ENCODE measurements around the gene PDPK1. TPM values are rescaled to one million over a fixed set of nuclear protein-coding genes. Genes with fewer than 3 reads are reported as not detected.
"Not testable (repeated sequence)": the region's sequence is repeated elsewhere in the genome, so short reads cannot be mapped to it uniquely, and the experiment has no call there.

Gene PDPK1
- polyA plus RNA-seq, 4 donors, result 22.2 to 48.9 (median 32.2) TPM

- H3K36me3 ChIP-seq (ENCODE audit: control insufficient read depth in 3 of 3, insufficient read depth in 2 of 3, low read depth in 1 of 3, low read length in 3 of 3); H3K9me3 ChIP-seq (ENCODE audit: control insufficient read depth in 2 of 2, insufficient read depth in 1 of 2, low read depth in 1 of 2, low read length in 1 of 2); H3K4me1 ChIP-seq (ENCODE audit: control insufficient read depth in 3 of 3, insufficient read depth in 2 of 3, low read depth in 1 of 3, low read length in 2 of 3); H3K27ac ChIP-seq (ENCODE audit: low read depth in 1 of 3, low read length in 2 of 3); H3K27me3 ChIP-seq (ENCODE audit: control insufficient read depth in 3 of 3, insufficient read depth in 3 of 3, low read length in 3 of 3); FAIRE-seq; DNase-seq; H3K4me3 ChIP-seq (ENCODE audit: low read depth in 1 of 3, low read length in 3 of 3): not testable (repeated sequence)
- WGBS, 3 donors, result 67 to 87% (median 70%) methylated on average over 3 to 6 of the region's 11 CpGs
Measured at GRCh38 chr16:2580143-2580542, 42.3 kb downstream of the PDPK1 start.

- not testable (repeated sequence) for H3K4me1 ChIP-seq (ENCODE audit: control insufficient read depth in 3 of 3, insufficient read depth in 2 of 3, low read depth in 1 of 3, low read length in 2 of 3); FAIRE-seq; DNase-seq; H3K27me3 ChIP-seq (ENCODE audit: control insufficient read depth in 3 of 3, insufficient read depth in 3 of 3, low read length in 3 of 3); H3K27ac ChIP-seq (ENCODE audit: low read depth in 1 of 3, low read length in 2 of 3); H3K9me3 ChIP-seq (ENCODE audit: control insufficient read depth in 2 of 2, insufficient read depth in 1 of 2, low read depth in 1 of 2, low read length in 1 of 2); H3K4me3 ChIP-seq (ENCODE audit: low read depth in 1 of 3, low read length in 3 of 3)
- H3K36me3 ChIP-seq (ENCODE audit: control insufficient read depth in 3 of 3, insufficient read depth in 2 of 3, low read depth in 1 of 3, low read length in 3 of 3), result peaks cover 0 to 15% (median 6%) of the 10 kb centered on the region in 3 donors
- WGBS, 3 donors, result no CpG with 5 or more reads among the region's 21 CpGs
Measured at GRCh38 chr16:2580818-2581217, 43.0 kb downstream of the PDPK1 start.

- no peak for DNase-seq
- Histone ChIP-seq H3K4me1 (ENCODE audit: control insufficient read depth in 3 of 3, insufficient read depth in 2 of 3, low read depth in 1 of 3, low read length in 2 of 3) (no peaks in the 10 kb centered on the region), H3K27ac (ENCODE audit: low read depth in 1 of 3, low read length in 2 of 3) (no peak overlapping the region), H3K9me3 (ENCODE audit: control insufficient read depth in 2 of 2, insufficient read depth in 1 of 2, low read depth in 1 of 2, low read length in 1 of 2) (no peaks in the 10 kb centered on the region), H3K4me3 (ENCODE audit: low read depth in 1 of 3, low read length in 3 of 3) (no peak overlapping the region), H3K36me3 (ENCODE audit: control insufficient read depth in 3 of 3, insufficient read depth in 2 of 3, low read depth in 1 of 3, low read length in 3 of 3) (peaks cover 3 to 53% (median 28%) of the 10 kb centered on the region in 3 donors), H3K27me3 (ENCODE audit: control insufficient read depth in 3 of 3, insufficient read depth in 3 of 3, low read length in 3 of 3) (no peaks in the 10 kb centered on the region)
- WGBS, 3 donors, result 78 to 83% (median 83%) methylated on average over 21 to 23 of the region's 24 CpGs
- FAIRE-seq, result no peak
Measured at GRCh38 chr16:2584729-2585650, 47.2 kb downstream of the PDPK1 start.

DNA sequence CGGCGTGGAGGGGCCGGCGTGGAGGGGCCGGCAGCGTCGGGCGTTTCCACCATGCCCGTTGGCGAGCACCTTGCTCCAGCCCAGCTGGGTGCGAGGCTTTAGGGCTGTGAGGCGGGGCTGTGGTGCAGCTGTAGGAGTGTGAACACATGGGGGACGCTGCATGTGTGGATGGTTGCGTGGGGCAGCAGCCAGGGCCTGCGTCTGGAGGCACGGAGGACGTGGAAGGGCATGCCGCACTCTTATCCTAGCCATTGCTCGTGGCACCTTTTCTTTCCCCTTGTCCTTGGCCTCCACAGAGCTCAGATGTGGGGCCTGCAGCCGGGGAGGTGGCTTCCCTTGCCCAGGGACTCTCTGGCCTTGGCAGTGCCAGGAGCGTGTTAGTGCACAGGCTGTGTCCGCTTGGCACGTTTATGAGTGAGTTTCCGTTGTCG, 47.8 kb downstream of the PDPK1 start:
- Histone ChIP-seq H3K36me3 (ENCODE audit: control insufficient read depth in 3 of 3, insufficient read depth in 2 of 3, low read depth in 1 of 3, low read length in 3 of 3) (peaks cover 3 to 60% (median 33%) of the 10 kb centered on the region in 3 donors), H3K27me3 (ENCODE audit: control insufficient read depth in 3 of 3, insufficient read depth in 3 of 3, low read length in 3 of 3) (no peaks in the 10 kb centered on the region), H3K9me3 (ENCODE audit: control insufficient read depth in 2 of 2, insufficient read depth in 1 of 2, low read depth in 1 of 2, low read length in 1 of 2) (no peaks in the 10 kb centered on the region), H3K4me3 (ENCODE audit: low read depth in 1 of 3, low read length in 3 of 3) (no peak overlapping the region), H3K27ac (ENCODE audit: low read depth in 1 of 3, low read length in 2 of 3) (no peak overlapping the region), H3K4me1 (ENCODE audit: control insufficient read depth in 3 of 3, insufficient read depth in 2 of 3, low read depth in 1 of 3, low read length in 2 of 3) (no peaks in the 10 kb centered on the region)
- FAIRE-seq (no peak), DNase-seq (no peak)
- WGBS, 3 donors, result 89 to 93% (median 92%) methylated on average over 25 of the region's 25 CpGs

GRCh38 chr16:2586241-2586640, 48.4 kb downstream of the PDPK1 start:
- Histone ChIP-seq H3K27me3 (ENCODE audit: control insufficient read depth in 3 of 3, insufficient read depth in 3 of 3, low read length in 3 of 3) (no peaks in the 10 kb centered on the region), H3K27ac (ENCODE audit: low read depth in 1 of 3, low read length in 2 of 3) (no peak overlapping the region), H3K4me3 (ENCODE audit: low read depth in 1 of 3, low read length in 3 of 3) (no peak overlapping the region), H3K4me1 (ENCODE audit: control insufficient read depth in 3 of 3, insufficient read depth in 2 of 3, low read depth in 1 of 3, low read length in 2 of 3) (no peaks in the 10 kb centered on the region), H3K36me3 (ENCODE audit: control insufficient read depth in 3 of 3, insufficient read depth in 2 of 3, low read depth in 1 of 3, low read length in 3 of 3) (peaks cover 4 to 65% (median 33%) of the 10 kb centered on the region in 3 donors), H3K9me3 (ENCODE audit: control insufficient read depth in 2 of 2, insufficient read depth in 1 of 2, low read depth in 1 of 2, low read length in 1 of 2) (no peaks in the 10 kb centered on the region)
- no peak for DNase-seq
- FAIRE-seq, result no peak
- 81 to 83% (median 82%) methylated on average over 12 of the region's 12 CpGs for WGBS, 3 donors

DNA sequence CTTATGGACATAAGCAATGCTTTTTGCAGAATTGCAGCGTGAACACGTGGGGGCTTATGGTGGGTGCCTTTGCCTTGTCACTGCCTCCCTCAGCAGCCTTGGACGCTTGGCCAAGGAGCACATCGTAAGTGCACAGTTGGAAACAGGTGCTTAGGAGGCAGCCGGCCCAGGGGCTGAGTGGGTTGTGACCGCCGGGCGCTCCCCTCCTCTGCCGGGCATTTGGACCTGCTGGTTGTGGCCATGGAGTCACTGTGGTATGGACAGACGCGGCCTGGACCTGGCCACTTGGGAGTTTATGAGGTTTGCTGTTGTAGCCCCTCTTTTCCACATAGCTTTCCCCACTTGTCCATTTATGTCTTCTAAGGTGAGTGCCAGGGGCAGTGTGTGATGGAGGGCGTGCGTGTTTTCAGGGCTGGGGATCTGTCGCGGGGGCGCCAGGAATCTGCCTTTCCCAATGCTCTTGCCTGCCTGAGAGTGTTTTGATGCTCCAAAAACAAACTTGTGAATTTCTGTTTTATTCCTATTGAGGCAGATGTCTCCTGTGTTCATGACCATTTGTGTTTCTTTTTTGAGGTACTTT, 49.2 kb downstream of the PDPK1 start:
- DNase-seq, result no peak
- Histone ChIP-seq H3K9me3 (ENCODE audit: control insufficient read depth in 2 of 2, insufficient read depth in 1 of 2, low read depth in 1 of 2, low read length in 1 of 2) (no peaks in the 10 kb centered on the region), H3K4me1 (ENCODE audit: control insufficient read depth in 3 of 3, insufficient read depth in 2 of 3, low read depth in 1 of 3, low read length in 2 of 3) (no peaks in the 10 kb centered on the region), H3K27me3 (ENCODE audit: control insufficient read depth in 3 of 3, insufficient read depth in 3 of 3, low read length in 3 of 3) (no peaks in the 10 kb centered on the region), H3K27ac (ENCODE audit: low read depth in 1 of 3, low read length in 2 of 3) (no peak overlapping the region), H3K4me3 (ENCODE audit: low read depth in 1 of 3, low read length in 3 of 3) (no peak overlapping the region), H3K36me3 (ENCODE audit: control insufficient read depth in 3 of 3, insufficient read depth in 2 of 3, low read depth in 1 of 3, low read length in 3 of 3) (peaks cover 5 to 71% (median 35%) of the 10 kb centered on the region in 3 donors)
- WGBS, 3 donors, result 92 to 95% (median 94%) methylated on average over 16 of the region's 16 CpGs
- FAIRE-seq, result no peak

DNA sequence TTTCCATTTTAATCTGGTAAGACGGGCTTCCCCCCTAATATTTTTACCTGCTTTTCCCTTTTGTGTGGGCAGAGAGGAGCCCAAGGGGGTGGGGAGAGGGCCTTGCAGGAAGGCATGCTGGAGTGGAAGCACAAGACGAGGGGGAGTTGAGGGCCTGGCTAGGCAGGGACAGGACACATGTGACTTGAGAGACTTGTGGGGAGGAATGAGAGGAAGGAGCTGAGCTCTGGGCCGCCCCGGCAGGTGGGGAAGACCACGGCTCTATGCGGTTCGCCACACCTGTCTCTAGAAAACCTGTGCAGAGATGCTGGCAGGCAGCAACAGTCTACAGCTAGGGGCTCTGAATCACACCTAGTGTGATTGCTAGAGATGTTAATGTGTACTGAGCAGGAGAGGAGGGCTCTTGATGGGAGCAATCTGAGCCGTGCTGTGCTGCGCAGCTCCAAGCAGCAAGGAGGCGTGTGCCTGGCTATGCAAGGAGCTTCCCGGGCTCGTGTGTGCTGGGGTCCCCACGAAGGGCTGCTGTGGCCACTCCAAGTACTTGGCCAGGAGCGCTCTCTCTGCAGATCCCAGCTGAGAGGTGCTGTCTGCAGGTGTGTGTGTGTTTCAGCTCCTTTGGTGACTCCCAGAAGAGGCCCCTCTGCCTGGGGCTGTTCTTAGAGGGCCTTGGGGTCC, 50.2 kb downstream of the PDPK1 start:
- no peak for FAIRE-seq

GRCh38 chr16:2591476-2592240, 53.8 kb downstream of the PDPK1 start:
- 96 to 97% (median 97%) methylated on average over 15 of the region's 15 CpGs for WGBS, 3 donors
- Histone ChIP-seq H3K27ac (ENCODE audit: low read depth in 1 of 3, low read length in 2 of 3) (no peak overlapping the region), H3K9me3 (ENCODE audit: control insufficient read depth in 2 of 2, insufficient read depth in 1 of 2, low read depth in 1 of 2, low read length in 1 of 2) (no peaks in the 10 kb centered on the region), H3K36me3 (ENCODE audit: control insufficient read depth in 3 of 3, insufficient read depth in 2 of 3, low read depth in 1 of 3, low read length in 3 of 3) (peaks cover 12 to 91% (median 33%) of the 10 kb centered on the region in 3 donors), H3K27me3 (ENCODE audit: control insufficient read depth in 3 of 3, insufficient read depth in 3 of 3, low read length in 3 of 3) (no peaks in the 10 kb centered on the region), H3K4me1 (ENCODE audit: control insufficient read depth in 3 of 3, insufficient read depth in 2 of 3, low read depth in 1 of 3, low read length in 2 of 3) (no peaks in the 10 kb centered on the region), H3K4me3 (ENCODE audit: low read depth in 1 of 3, low read length in 3 of 3) (no peak overlapping the region)
- DNase-seq (no peak), FAIRE-seq (no peak)

More for the DNA sequence above, 50.2 kb downstream of the PDPK1 start:
- WGBS, 3 donors, result 91 to 94% (median 92%) methylated on average over 14 of the region's 14 CpGs
- H3K9me3 ChIP-seq (ENCODE audit: control insufficient read depth in 2 of 2, insufficient read depth in 1 of 2, low read depth in 1 of 2, low read length in 1 of 2), result no peaks in the 10 kb centered on the region
- DNase-seq, result no peak
- no peak overlapping the region for H3K27ac ChIP-seq (ENCODE audit: low read depth in 1 of 3, low read length in 2 of 3)
- H3K4me1 ChIP-seq (ENCODE audit: control insufficient read depth in 3 of 3, insufficient read depth in 2 of 3, low read depth in 1 of 3, low read length in 2 of 3), result no peaks in the 10 kb centered on the region
- H3K36me3 ChIP-seq (ENCODE audit: control insufficient read depth in 3 of 3, insufficient read depth in 2 of 3, low read depth in 1 of 3, low read length in 3 of 3), result peaks cover 7 to 82% (median 37%) of the 10 kb centered on the region in 3 donors
- H3K27me3 ChIP-seq (ENCODE audit: control insufficient read depth in 3 of 3, insufficient read depth in 3 of 3, low read length in 3 of 3), result no peaks in the 10 kb centered on the region
- no peak overlapping the region for H3K4me3 ChIP-seq (ENCODE audit: low read depth in 1 of 3, low read length in 3 of 3)

Measured in small intestine (tissue), 7 donors.